ENCODE data around the gene CCDC9B. TPM values are rescaled to one million over a fixed set of nuclear protein-coding genes. Genes with fewer than 3 reads are reported as not detected.

The CCDC9B gene
- polyA plus RNA-seq, 2 of the 4 experiments (the other 2 are of a cell fraction) = 1.9 to 23.4 TPM

DNA sequence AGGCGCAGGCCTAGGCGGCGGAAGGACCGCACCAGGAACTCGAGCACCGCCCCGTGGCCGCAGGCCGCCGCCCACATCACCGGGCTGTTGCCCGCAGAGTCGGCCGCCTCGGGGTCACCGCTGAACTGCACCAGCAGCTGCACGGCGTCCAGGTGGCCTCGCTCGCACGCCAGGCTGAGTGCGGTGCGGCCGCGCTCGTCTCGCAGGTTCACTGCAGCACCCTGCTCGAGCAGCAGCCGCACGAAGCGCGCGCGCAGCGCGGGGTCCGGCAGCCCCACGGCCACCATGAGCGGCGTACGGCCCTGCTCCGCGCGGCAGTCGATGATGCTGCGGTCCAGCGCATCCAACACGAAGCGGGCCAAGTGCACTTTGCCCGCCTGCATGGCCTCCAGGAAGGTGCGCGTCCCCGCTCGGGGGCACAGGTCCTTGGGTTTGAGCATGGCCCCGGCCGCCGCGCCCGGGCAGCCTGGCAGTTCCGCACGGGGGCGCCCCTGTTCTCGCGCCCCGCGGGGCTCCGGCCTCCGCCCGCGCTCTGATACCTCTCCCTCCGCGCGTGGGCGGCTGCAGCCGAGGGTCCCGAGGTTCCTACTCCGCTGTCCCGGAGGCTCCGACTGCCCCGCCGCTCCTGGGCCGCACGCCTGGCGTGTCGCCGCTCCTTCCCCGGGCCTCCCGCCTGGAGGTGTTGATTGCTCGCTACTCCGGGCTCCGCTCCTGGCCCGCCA is 58.4 kb downstream of the CCDC9B start:
- 0% methylated on average over 4 of the region's 92 CpGs for WGBS (ENCODE audit: missing lambda C conversion rate)
- FAIRE-seq (no peak), DNase-seq (ENCODE audit: low read depth in 1 of 2, low spot score in 1 of 2) (peak; percentile 63 to 64), ATAC-seq (peak; percentile 63 to 81)
- TF ChIP-seq ZNF302 (CRISPR knock-in tag; IDR thresholded peaks at IDR 0.05) = no peak
- TF ChIP-seq, protein P1, sequence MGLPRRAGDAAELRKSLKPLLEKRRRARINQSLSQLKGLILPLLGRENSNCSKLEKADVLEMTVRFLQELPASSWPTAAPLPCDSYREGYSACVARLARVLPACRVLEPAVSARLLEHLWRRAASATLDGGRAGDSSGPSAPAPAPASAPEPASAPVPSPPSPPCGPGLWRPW (IDR thresholded peaks at IDR 0.05) = no peak
- no peak for TF ChIP-seq RARB (CRISPR knock-in tag; IDR thresholded peaks at IDR 0.05)
- TF ChIP-seq, protein P2, sequence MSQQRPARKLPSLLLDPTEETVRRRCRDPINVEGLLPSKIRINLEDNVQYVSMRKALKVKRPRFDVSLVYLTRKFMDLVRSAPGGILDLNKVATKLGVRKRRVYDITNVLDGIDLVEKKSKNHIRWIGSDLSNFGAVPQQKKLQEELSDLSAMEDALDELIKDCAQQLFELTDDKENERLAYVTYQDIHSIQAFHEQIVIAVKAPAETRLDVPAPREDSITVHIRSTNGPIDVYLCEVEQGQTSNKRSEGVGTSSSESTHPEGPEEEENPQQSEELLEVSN (IDR thresholded peaks at IDR 0.05; ENCODE audit: borderline replicate concordance, low read depth) = 0 out of 2 replicates have a peak, but pooled peaks have one; percentile 51
- peak in 1 of 2 experiments; percentile 26; a peak in 1 of 5 replicates for TF ChIP-seq JUN (IDR thresholded peaks at IDR 0.05)
- TF ChIP-seq, protein P3, sequence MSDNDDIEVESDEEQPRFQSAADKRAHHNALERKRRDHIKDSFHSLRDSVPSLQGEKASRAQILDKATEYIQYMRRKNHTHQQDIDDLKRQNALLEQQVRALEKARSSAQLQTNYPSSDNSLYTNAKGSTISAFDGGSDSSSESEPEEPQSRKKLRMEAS (IDR thresholded peaks at IDR 0.05) = peak; percentile 59; the same call in 1 of the 2 replicates
- TF ChIP-seq, protein P4, sequence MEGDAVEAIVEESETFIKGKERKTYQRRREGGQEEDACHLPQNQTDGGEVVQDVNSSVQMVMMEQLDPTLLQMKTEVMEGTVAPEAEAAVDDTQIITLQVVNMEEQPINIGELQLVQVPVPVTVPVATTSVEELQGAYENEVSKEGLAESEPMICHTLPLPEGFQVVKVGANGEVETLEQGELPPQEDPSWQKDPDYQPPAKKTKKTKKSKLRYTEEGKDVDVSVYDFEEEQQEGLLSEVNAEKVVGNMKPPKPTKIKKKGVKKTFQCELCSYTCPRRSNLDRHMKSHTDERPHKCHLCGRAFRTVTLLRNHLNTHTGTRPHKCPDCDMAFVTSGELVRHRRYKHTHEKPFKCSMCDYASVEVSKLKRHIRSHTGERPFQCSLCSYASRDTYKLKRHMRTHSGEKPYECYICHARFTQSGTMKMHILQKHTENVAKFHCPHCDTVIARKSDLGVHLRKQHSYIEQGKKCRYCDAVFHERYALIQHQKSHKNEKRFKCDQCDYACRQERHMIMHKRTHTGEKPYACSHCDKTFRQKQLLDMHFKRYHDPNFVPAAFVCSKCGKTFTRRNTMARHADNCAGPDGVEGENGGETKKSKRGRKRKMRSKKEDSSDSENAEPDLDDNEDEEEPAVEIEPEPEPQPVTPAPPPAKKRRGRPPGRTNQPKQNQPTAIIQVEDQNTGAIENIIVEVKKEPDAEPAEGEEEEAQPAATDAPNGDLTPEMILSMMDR (IDR thresholded peaks at IDR 0.05) = peak; percentile 62
- TF ChIP-seq POLR2A (IDR thresholded peaks at IDR 0.05; ENCODE audit: low read length) = peak; percentile 17
- ChIA-PET POLR2A (no interaction called here), CTCF (interaction anchor here (0.8 to 2.8 kb wide), 16 partner anchors 8 to 237 kb away, joined by 3 to 16 read pairs (median 4); no protein-coding TSS in a partner anchor)
- Histone ChIP-seq H3K9me3 (no peaks in the 10 kb centered on the region), H3K27ac (peak overlapping the region; percentile 72 to 86), H3K4me2 (peak overlapping the region; percentile 91), H3K4me3 (peak overlapping the region; percentile 65), H3K4me1 (peaks cover 5% of the 10 kb centered on the region; the same call in 1 of the 3 replicates)

DNA sequence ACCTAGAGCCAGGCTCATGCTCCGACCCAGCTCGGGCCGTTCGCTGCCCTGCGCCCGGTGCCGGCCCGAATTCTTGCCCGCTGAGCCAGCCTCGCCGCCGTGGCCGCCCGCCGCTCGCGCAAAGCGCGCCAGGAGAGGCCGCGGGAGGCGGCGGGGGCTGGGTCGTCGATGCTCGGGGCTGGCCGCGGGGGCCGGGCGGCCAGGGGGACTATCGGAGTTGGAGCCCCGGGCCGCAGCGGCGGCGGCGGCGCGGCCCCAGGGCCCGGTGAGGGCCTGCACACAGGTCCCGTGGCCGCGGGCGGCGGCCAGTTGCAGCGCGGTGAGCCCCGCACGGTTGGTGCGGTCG is 59.0 kb downstream of the CCDC9B start:
- WGBS (ENCODE audit: missing lambda C conversion rate) = no CpG with 5 or more reads among the region's 51 CpGs
- TF ChIP-seq RFX5 (IDR thresholded peaks at IDR 0.05) (no peak), HDAC2 (IDR thresholded peaks at IDR 0.05) (no peak), ESRRA (IDR thresholded peaks at IDR 0.05; ENCODE audit: borderline replicate concordance, low read length) (no peak), EHMT2 (IDR thresholded peaks at IDR 0.05; ENCODE audit: low read depth) (no peak), FOSL2 (IDR thresholded peaks at IDR 0.05) (no peak), FOSL2 (CRISPR knock-in tag; IDR thresholded peaks at IDR 0.05) (no peak), CHD2 (IDR thresholded peaks at IDR 0.05; ENCODE audit: low read length, partially characterized antibody) (no peak), NPAS2 (CRISPR knock-in tag; IDR thresholded peaks at IDR 0.05; ENCODE audit: borderline replicate concordance) (no peak), KDM1A (IDR thresholded peaks at IDR 0.05; ENCODE audit: low read depth) (no peak), MAFK (IDR thresholded peaks at IDR 0.05; ENCODE audit: partially characterized antibody) (no peak), EHF (CRISPR knock-in tag; IDR thresholded peaks at IDR 0.05) (no peak), CBX2 (IDR thresholded peaks at IDR 0.05; ENCODE audit: borderline replicate concordance, low read depth) (no peak), CBX8 (IDR thresholded peaks at IDR 0.05) (no peak), FOSB (CRISPR knock-in tag; IDR thresholded peaks at IDR 0.05) (no peak), EP300 (IDR thresholded peaks at IDR 0.05) (no peak)
- TF ChIP-seq, protein P3 (IDR thresholded peaks at IDR 0.05) = no peak
- TF ChIP-seq, protein P5, sequence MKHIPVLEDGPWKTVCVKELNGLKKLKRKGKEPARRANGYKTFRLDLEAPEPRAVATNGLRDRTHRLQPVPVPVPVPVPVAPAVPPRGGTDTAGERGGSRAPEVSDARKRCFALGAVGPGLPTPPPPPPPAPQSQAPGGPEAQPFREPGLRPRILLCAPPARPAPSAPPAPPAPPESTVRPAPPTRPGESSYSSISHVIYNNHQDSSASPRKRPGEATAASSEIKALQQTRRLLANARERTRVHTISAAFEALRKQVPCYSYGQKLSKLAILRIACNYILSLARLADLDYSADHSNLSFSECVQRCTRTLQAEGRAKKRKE (CRISPR knock-in tag; IDR thresholded peaks at IDR 0.05; ENCODE audit: low read depth) = no peak

More for the DNA sequence above, 59.0 kb downstream of the CCDC9B start:
- Histone ChIP-seq H3K4me2 (peak overlapping the region; percentile 91), H3K27ac (peak overlapping the region; percentile 72 to 86), H3K4me3 (peak overlapping the region; percentile 65), H3K9me3 (no peaks in the 10 kb centered on the region), H3K4me1 (peaks cover 5% of the 10 kb centered on the region; the same call in 1 of the 3 replicates)
- ChIA-PET CTCF (interaction anchor here (0.8 to 2.8 kb wide), 9 partner anchors 9 to 236 kb away, joined by 3 to 12 read pairs (median 3); no protein-coding TSS in a partner anchor), POLR2A (no interaction called here)
- ATAC-seq = no peak
- no peak for DNase-seq (ENCODE audit: low read depth in 1 of 2, low spot score in 1 of 2)
- no peak for FAIRE-seq

Other genes with a start within 250 kb of the CCDC9B start
- 1.4 and 2.1 TPM in 2 replicates for gene BMF, start 232.1 kb downstream of the CCDC9B start, polyA plus RNA-seq (2011; rRNA removed)
- gene BMF, start 232.1 kb downstream of the CCDC9B start, polyA plus RNA-seq (2017; fragmentation: RNase III; extraction: RNeasy Plus Mini Kit Qiagen cat#74134 plus additional on column Dnase treatment) = 0.39 to 1.6 TPM (median 1.3 TPM) in 3 replicates
- gene BUB1B, start 179.9 kb downstream of the CCDC9B start, polyA plus RNA-seq (2011; rRNA removed) = 37.5 and 42.2 TPM in 2 replicates
- 35.0 to 50.2 TPM (median 42.6 TPM) in 3 replicates for gene BUB1B, start 179.9 kb downstream of the CCDC9B start, polyA plus RNA-seq (2017; fragmentation: RNase III; extraction: RNeasy Plus Mini Kit Qiagen cat#74134 plus additional on column Dnase treatment)
- gene PAK6, start 101.9 kb downstream of the CCDC9B start, polyA plus RNA-seq (2011; rRNA removed) = 0.08 and 0.16 TPM in 2 replicates
- gene PAK6, start 101.9 kb downstream of the CCDC9B start, polyA plus RNA-seq (2017; fragmentation: RNase III; extraction: RNeasy Plus Mini Kit Qiagen cat#74134 plus additional on column Dnase treatment) = 0.05 to 0.12 TPM (median 0.10 TPM) in 3 replicates
- not detected in 2 replicates for gene ANKRD63, start 57.9 kb downstream of the CCDC9B start, polyA plus RNA-seq (2011; rRNA removed)
- 0.08 to 0.25 TPM (median 0.10 TPM) in 3 replicates for gene ANKRD63, start 57.9 kb downstream of the CCDC9B start, polyA plus RNA-seq (2017; fragmentation: RNase III; extraction: RNeasy Plus Mini Kit Qiagen cat#74134 plus additional on column Dnase treatment)
- gene PLCB2, start 33.0 kb downstream of the CCDC9B start, polyA plus RNA-seq (2011; rRNA removed) = 0.19 and 0.30 TPM in 2 replicates
- gene PLCB2, start 33.0 kb downstream of the CCDC9B start, polyA plus RNA-seq (2017; fragmentation: RNase III; extraction: RNeasy Plus Mini Kit Qiagen cat#74134 plus additional on column Dnase treatment) = 0.38 to 0.58 TPM (median 0.49 TPM) in 3 replicates
- 2.8 and 3.5 TPM in 2 replicates for gene INAFM2, start 17.2 kb downstream of the CCDC9B start, polyA plus RNA-seq (2011; rRNA removed)
- gene INAFM2, start 17.2 kb downstream of the CCDC9B start, polyA plus RNA-seq (2017; fragmentation: RNase III; extraction: RNeasy Plus Mini Kit Qiagen cat#74134 plus additional on column Dnase treatment) = 3.3 to 3.9 TPM (median 3.8 TPM) in 3 replicates
- not detected in 2 replicates for gene PHGR1, start 10.1 kb upstream of the CCDC9B start, polyA plus RNA-seq (2011; rRNA removed)
- gene PHGR1, start 10.1 kb upstream of the CCDC9B start, polyA plus RNA-seq (2017; fragmentation: RNase III; extraction: RNeasy Plus Mini Kit Qiagen cat#74134 plus additional on column Dnase treatment) = not detected in 3 replicates
- 0.26 and 0.52 TPM in 2 replicates for gene DISP2, start 17.3 kb upstream of the CCDC9B start, polyA plus RNA-seq (2011; rRNA removed)
- 0.39 to 0.82 TPM (median 0.56 TPM) in 3 replicates for gene DISP2, start 17.3 kb upstream of the CCDC9B start, polyA plus RNA-seq (2017; fragmentation: RNase III; extraction: RNeasy Plus Mini Kit Qiagen cat#74134 plus additional on column Dnase treatment)
- gene KNSTRN, start 41.8 kb upstream of the CCDC9B start, polyA plus RNA-seq (2011; rRNA removed) = 41.2 and 50.3 TPM in 2 replicates
- 45.0 to 52.6 TPM (median 48.0 TPM) in 3 replicates for gene KNSTRN, start 41.8 kb upstream of the CCDC9B start, polyA plus RNA-seq (2017; fragmentation: RNase III; extraction: RNeasy Plus Mini Kit Qiagen cat#74134 plus additional on column Dnase treatment)
- gene IVD, start 64.9 kb upstream of the CCDC9B start, polyA plus RNA-seq (2011; rRNA removed) = 10.2 and 14.8 TPM in 2 replicates
- 12.4 to 13.0 TPM (median 12.6 TPM) in 3 replicates for gene IVD, start 64.9 kb upstream of the CCDC9B start, polyA plus RNA-seq (2017; fragmentation: RNase III; extraction: RNeasy Plus Mini Kit Qiagen cat#74134 plus additional on column Dnase treatment)
- 2.3 and 2.8 TPM in 2 replicates for gene BAHD1, start 100.0 kb upstream of the CCDC9B start, polyA plus RNA-seq (2011; rRNA removed)
- 10.1 to 11.1 TPM (median 10.9 TPM) in 3 replicates for gene BAHD1, start 100.0 kb upstream of the CCDC9B start, polyA plus RNA-seq (2017; fragmentation: RNase III; extraction: RNeasy Plus Mini Kit Qiagen cat#74134 plus additional on column Dnase treatment)
- 8.6 and 9.8 TPM in 2 replicates for gene CHST14, start 130.0 kb upstream of the CCDC9B start, polyA plus RNA-seq (2011; rRNA removed)
- 8.7 to 11.0 TPM (median 10.8 TPM) in 3 replicates for gene CHST14, start 130.0 kb upstream of the CCDC9B start, polyA plus RNA-seq (2017; fragmentation: RNase III; extraction: RNeasy Plus Mini Kit Qiagen cat#74134 plus additional on column Dnase treatment)
- 9.7 and 13.1 TPM in 2 replicates for gene CCDC32, start 224.1 kb upstream of the CCDC9B start, polyA plus RNA-seq (2011; rRNA removed)
- gene CCDC32, start 224.1 kb upstream of the CCDC9B start, polyA plus RNA-seq (2017; fragmentation: RNase III; extraction: RNeasy Plus Mini Kit Qiagen cat#74134 plus additional on column Dnase treatment) = 20.6 to 27.0 TPM (median 25.0 TPM) in 3 replicates
- 6.7 and 7.3 TPM in 2 replicates for gene RPUSD2, start 228.4 kb upstream of the CCDC9B start, polyA plus RNA-seq (2011; rRNA removed)
- 9.6 to 10.3 TPM (median 9.9 TPM) in 3 replicates for gene RPUSD2, start 228.4 kb upstream of the CCDC9B start, polyA plus RNA-seq (2017; fragmentation: RNase III; extraction: RNeasy Plus Mini Kit Qiagen cat#74134 plus additional on column Dnase treatment)